ENCODE results near the gene TRMT112.

GRCh38 chr11:64268893-64269539 lies 48.3 kb downstream of the TRMT112 start:
- TF ChIP-seq CTCF (conservative IDR thresholded peaks at IDR 0.05 in 1 of 2, IDR thresholded peaks at IDR 0.05 in 1 of 2; ENCODE audit: low read depth in 1 of 2, low read length in 2 of 2), result no peak
- TF ChIP-seq EZH2 (IDR thresholded peaks at IDR 0.05; ENCODE audit: low read length, missing control alignments), result no peak
